OCI-LY1 (cell line): ENCODE measurements around the gene RYR3.

Experiments
- H2AFZ ChIP-seq: fragments of 200-600 bp; sonication (generic), shearing (Covaris generic); 2 replicates; pipeline ENCODE4 v1.6.0; 2014; ENCODE audit warnings: antibody characterized with exemption, mild to moderate bottlenecking, low read length
- H3F3A ChIP-seq: fragments of 200-600 bp; sonication (generic), shearing (Covaris generic); 2 replicates; pipeline ENCODE4 v1.6.0; 2014; ENCODE audit warnings: mild to moderate bottlenecking, antibody characterized with exemption, low read length, moderate library complexity; ENCODE audit not compliant: insufficient read depth
- H3K27ac ChIP-seq: fragments of 200-600 bp; sonication (generic); 2 replicates; pipeline ENCODE4 v1.5.1; 2014; ENCODE audit warnings: low read length, mixed run types, mild to moderate bottlenecking, low read depth; ENCODE audit not compliant: poor library complexity, severe bottlenecking
- H3K27me3 ChIP-seq: fragments of 200-600 bp; sonication (generic); 2 replicates; pipeline ENCODE4 v1.6.0; 2014; ENCODE audit warnings: antibody characterized with exemption, mild to moderate bottlenecking, low read length, moderate library complexity; ENCODE audit not compliant: insufficient read depth
- H3K36me3 ChIP-seq: fragments of 200-600 bp; sonication (generic); 2 replicates; pipeline ENCODE4 v1.6.1; 2014; ENCODE audit warnings: mild to moderate bottlenecking, antibody characterized with exemption, low read length, moderate library complexity, mixed read lengths; ENCODE audit not compliant: insufficient read depth
- H3K4me1 ChIP-seq: fragments of 200-600 bp; sonication (generic); 2 replicates; pipeline ENCODE4 v1.5.1; 2014; ENCODE audit warnings: mild to moderate bottlenecking, low read length, moderate library complexity; ENCODE audit not compliant: insufficient read depth, severe bottlenecking
- H3K4me2 ChIP-seq: fragments of 200-600 bp; sonication (generic), shearing (Covaris generic); 2 replicates; pipeline ENCODE4 v1.6.1; 2014; ENCODE audit warnings: low read length
- H3K4me3 ChIP-seq: fragments of 200-600 bp; sonication (generic); 2 replicates; pipeline ENCODE4 v1.5.1; 2014; ENCODE audit warnings: low read length, low read depth, mild to moderate bottlenecking, mixed read lengths; ENCODE audit not compliant: poor library complexity, severe bottlenecking
- H3K79me2 ChIP-seq: fragments of 200-600 bp; shearing (Covaris generic); 2 replicates; pipeline ENCODE4 v1.6.1; 2016; ENCODE audit warnings: mixed run types, low read length, mixed read lengths; ENCODE audit not compliant: insufficient read depth
- H3K9ac ChIP-seq: fragments of 200-600 bp; sonication (generic), shearing (Covaris generic); 2 replicates; pipeline ENCODE4 v1.6.1; 2014; ENCODE audit warnings: mild to moderate bottlenecking, low read length, mixed read lengths
- H3K9me2 ChIP-seq: fragments of 200-600 bp; sonication (generic), shearing (Covaris generic); 2 replicates; pipeline ENCODE4 v1.6.1; 2014; ENCODE audit warnings: low read depth, mild to moderate bottlenecking, low read length, mixed read lengths
- H3K9me3 ChIP-seq: fragments of 200-600 bp; shearing (Covaris generic); 2 replicates; pipeline ENCODE4 v1.6.1; 2014; ENCODE audit warnings: low read length, mixed read lengths
- H4K20me1 ChIP-seq: fragments of 200-600 bp; sonication (generic), shearing (Covaris generic); 2 replicates; pipeline ENCODE4 v1.6.0; 2016; ENCODE audit warnings: mild to moderate bottlenecking, low read length; ENCODE audit not compliant: insufficient read depth
- CTCF ChIP-seq: fragments of 200-600 bp; sonication (generic), shearing (Covaris generic); IDR thresholded peaks from 2 replicates; pipeline ENCODE4 v1.5.1; 2017; ENCODE audit warnings: mild to moderate bottlenecking, antibody characterized with exemption, low read length, moderate library complexity, mixed read lengths
- EZH2 ChIP-seq: fragments of 200-600 bp; sonication (generic), shearing (Covaris generic); IDR thresholded peaks from 2 replicates; pipeline ENCODE4 v1.8.0; 2017; ENCODE audit warnings: borderline replicate concordance, mixed run types, mild to moderate bottlenecking, antibody characterized with exemption, low read length, moderate library complexity, mixed read lengths

RYR3 gene

DNA sequence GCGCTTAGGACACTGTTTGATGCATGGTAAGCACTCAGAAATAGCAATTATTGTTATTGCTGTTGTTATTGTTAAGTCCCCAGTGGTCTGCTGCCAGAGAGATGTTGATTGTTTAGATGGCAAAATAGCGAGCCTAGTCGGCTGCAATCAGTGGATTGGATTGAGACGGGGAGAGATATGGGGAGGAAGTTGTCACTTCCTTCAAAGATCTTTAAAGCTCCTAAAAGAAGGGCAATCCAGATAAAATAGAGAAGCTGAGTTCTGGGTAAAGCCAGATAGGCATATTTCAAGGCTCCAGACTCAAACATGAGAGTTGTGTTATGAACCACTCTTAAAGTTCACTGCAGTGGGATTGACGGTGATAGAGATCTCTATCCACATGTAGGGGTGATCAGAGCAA, 64.5 kb downstream of the RYR3 start:
- Histone ChIP-seq H3K36me3 (no peaks in the 10 kb centered on the region), H3K79me2 (no peaks in the 10 kb centered on the region), H4K20me1 (no peaks in the 10 kb centered on the region), H3F3A (no peaks in the 10 kb centered on the region), H3K9me2 (no peaks in the 10 kb centered on the region), H2AFZ (no peak overlapping the region), H3K4me1 (no peaks in the 10 kb centered on the region), H3K9ac (no peak overlapping the region), H3K9me3 (no peaks in the 10 kb centered on the region), H3K4me2 (no peak overlapping the region), H3K27me3 (no peaks in the 10 kb centered on the region), H3K27ac (no peak overlapping the region), H3K4me3 (no peak overlapping the region)
- no peak for TF ChIP-seq CTCF
- no peak for TF ChIP-seq EZH2

- Histone ChIP-seq H3K4me2 (no peak overlapping the region), H3K9ac (no peak overlapping the region), H3K4me1 (no peaks in the 10 kb centered on the region), H3K79me2 (no peaks in the 10 kb centered on the region), H3K36me3 (no peaks in the 10 kb centered on the region), H3K9me3 (no peaks in the 10 kb centered on the region), H2AFZ (no peak overlapping the region), H3F3A (no peaks in the 10 kb centered on the region), H3K27me3 (no peaks in the 10 kb centered on the region), H3K4me3 (no peak overlapping the region), H4K20me1 (no peaks in the 10 kb centered on the region), H3K9me2 (no peaks in the 10 kb centered on the region), H3K27ac (no peak overlapping the region)
- TF ChIP-seq CTCF = no peak
Measured at GRCh38 chr15:33377204-33377603, 66.4 kb downstream of the RYR3 start.

DNA sequence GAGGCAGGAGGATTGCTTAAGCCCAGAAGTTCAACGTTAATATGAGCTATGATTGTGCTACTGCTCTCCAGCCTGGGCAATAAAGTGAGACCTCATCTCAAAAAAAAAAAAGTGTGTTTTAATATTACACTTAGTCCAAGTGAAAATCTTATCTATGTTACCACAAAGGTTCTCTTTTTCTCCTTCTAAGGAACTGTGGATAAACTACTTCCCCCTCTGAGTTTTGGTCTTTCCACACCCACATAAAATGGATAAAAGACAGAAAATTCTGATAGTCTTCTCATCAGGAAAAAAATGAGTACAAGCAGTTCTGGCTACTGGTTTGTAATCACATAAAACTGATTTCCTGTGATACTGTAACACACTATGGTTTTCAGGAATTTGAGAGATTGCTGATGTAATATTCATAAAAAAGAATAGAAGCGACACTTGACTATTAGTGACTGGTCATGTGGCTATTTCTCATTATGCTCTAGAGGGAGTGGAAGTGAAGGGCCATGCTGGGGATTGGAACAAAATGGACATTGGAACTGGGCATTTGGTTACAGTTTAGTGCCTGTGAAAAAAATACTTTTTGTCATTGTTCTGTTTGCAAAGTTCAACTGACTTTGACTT, 68.2 kb downstream of the RYR3 start:
- H3K27ac ChIP-seq = no peak overlapping the region
- H3K4me1 ChIP-seq = no peaks in the 10 kb centered on the region
- H3K79me2 ChIP-seq = no peaks in the 10 kb centered on the region
- no peaks in the 10 kb centered on the region for H3F3A ChIP-seq
- no peaks in the 10 kb centered on the region for H3K9me2 ChIP-seq
- H3K9me3 ChIP-seq = no peaks in the 10 kb centered on the region
- no peaks in the 10 kb centered on the region for H3K27me3 ChIP-seq
- H3K9ac ChIP-seq = no peak overlapping the region
- H3K4me2 ChIP-seq = no peak overlapping the region
- no peak overlapping the region for H3K4me3 ChIP-seq
- TF ChIP-seq CTCF (no peak), EZH2 (no peak)
- H3K36me3 ChIP-seq = no peaks in the 10 kb centered on the region
- no peak overlapping the region for H2AFZ ChIP-seq
- no peaks in the 10 kb centered on the region for H4K20me1 ChIP-seq
